Astrocyte (in vitro differentiated cells and primary cell): ENCODE data around the gene CDH19.

Experiments
- EZH2 ChIP-seq: IDR thresholded peaks from 2 replicates; pipeline ENCODE4 v1.6.1; 2012; ENCODE audit warnings: mild to moderate bottlenecking, low read length, inconsistent platforms; ENCODE audit not compliant: insufficient read depth
- TF ChIP-seq, protein P1 (sequence below): IDR thresholded peaks from 2 replicates; pipeline ENCODE4 v1.5.1; 2011; ENCODE audit warnings: low read depth, mild to moderate bottlenecking, inconsistent platforms, low read length, moderate library complexity; ENCODE audit not compliant: insufficient read depth

GRCh38 chr18:66647671-66648070 is 43.8 kb upstream of the CDH19 start:
- TF ChIP-seq, protein P1, sequence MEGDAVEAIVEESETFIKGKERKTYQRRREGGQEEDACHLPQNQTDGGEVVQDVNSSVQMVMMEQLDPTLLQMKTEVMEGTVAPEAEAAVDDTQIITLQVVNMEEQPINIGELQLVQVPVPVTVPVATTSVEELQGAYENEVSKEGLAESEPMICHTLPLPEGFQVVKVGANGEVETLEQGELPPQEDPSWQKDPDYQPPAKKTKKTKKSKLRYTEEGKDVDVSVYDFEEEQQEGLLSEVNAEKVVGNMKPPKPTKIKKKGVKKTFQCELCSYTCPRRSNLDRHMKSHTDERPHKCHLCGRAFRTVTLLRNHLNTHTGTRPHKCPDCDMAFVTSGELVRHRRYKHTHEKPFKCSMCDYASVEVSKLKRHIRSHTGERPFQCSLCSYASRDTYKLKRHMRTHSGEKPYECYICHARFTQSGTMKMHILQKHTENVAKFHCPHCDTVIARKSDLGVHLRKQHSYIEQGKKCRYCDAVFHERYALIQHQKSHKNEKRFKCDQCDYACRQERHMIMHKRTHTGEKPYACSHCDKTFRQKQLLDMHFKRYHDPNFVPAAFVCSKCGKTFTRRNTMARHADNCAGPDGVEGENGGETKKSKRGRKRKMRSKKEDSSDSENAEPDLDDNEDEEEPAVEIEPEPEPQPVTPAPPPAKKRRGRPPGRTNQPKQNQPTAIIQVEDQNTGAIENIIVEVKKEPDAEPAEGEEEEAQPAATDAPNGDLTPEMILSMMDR: no peak
- TF ChIP-seq EZH2: no peak
